Measurements from ENCODE around the gene CERKL.

CERKL gene

DNA sequence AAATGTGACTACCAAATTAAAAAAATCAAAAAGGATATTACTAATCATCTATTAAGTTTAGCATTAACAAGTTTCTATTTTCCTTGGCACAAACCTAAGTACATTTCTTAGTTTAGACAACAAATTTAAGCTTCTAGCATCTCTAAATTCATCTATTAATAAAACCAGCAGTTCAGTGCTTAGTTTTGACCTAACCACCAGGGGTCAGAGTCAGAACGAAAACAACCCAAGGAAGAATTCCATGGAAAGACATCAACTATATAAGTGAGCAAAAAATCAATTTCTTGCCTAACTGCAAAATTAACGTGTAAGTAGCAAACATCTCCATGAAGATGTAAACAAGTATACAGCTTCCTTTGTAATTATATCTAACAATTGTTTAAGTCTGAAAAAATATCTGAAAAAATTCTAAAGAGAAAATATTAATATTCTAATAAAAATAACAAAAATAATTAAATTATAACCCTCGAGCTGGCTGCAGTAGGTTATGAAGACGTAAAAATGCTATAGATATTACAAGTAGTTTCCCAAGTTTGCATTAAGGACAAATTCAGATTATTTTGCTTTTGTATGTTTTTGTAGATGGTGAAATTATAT, 83.7 kb downstream of the CERKL start:
- Histone ChIP-seq H2BK5ac (ENCODE audit: low read length) (no peak overlapping the region), H3K79me1 (ENCODE audit: low read depth, low read length) (no peaks in the 10 kb centered on the region), H3K18ac (ENCODE audit: low read length) (no peak overlapping the region), H4K91ac (ENCODE audit: low read depth, low read length, poor library complexity) (no peak overlapping the region), H3K9ac (ENCODE audit: low read depth, low read length, poor library complexity) (no peak overlapping the region), H4K8ac (ENCODE audit: low read depth, low read length) (no peak overlapping the region), H3K23ac (ENCODE audit: low read depth, low read length, poor library complexity) (no peak overlapping the region), H3K14ac (ENCODE audit: low read length) (no peak overlapping the region), H3K27me3 (ENCODE audit: control insufficient read depth in 3 of 3, insufficient read depth in 3 of 3, low read depth in 1 of 3, low read length in 3 of 3) (peaks cover 0 to 46% (median 2%) of the 10 kb centered on the region in 3 experiments), H2BK15ac (ENCODE audit: low read length) (no peak overlapping the region), H3K4ac (ENCODE audit: low read length) (no peak overlapping the region), H3K4me2 (ENCODE audit: insufficient read depth, low read length, poor library complexity, severe bottlenecking) (no peak overlapping the region), H2AFZ (ENCODE audit: low read length) (no peak overlapping the region), H3K27ac (replicated peaks; ENCODE audit: low read length) (no peak overlapping the region), H3K9me3 (replicated peaks in 1 of 2; ENCODE audit: control insufficient read depth in 2 of 2, insufficient read depth in 1 of 2, low read depth in 1 of 2, low read length in 2 of 2) (no peaks in the 10 kb centered on the region), H2BK120ac (ENCODE audit: low read depth, low read length) (no peak overlapping the region), H2AK5ac (ENCODE audit: low read depth, low read length) (no peak overlapping the region), H3K4me1 (ENCODE audit: control insufficient read depth in 2 of 2, insufficient read depth in 1 of 2, low read depth in 1 of 2, low read length in 2 of 2) (peaks cover 0 to 2% of the 10 kb centered on the region in 2 donors), H3K4me3 (ENCODE audit: low read length in 2 of 2) (no peak overlapping the region), H2BK12ac (ENCODE audit: low read length) (no peak overlapping the region), H3K36me3 (replicated peaks in 1 of 2; ENCODE audit: control insufficient read depth in 2 of 2, insufficient read depth in 2 of 2, low read length in 2 of 2) (no peaks in the 10 kb centered on the region)
- no CpG with 5 or more reads among the region's 4 CpGs for WGBS, 2 donors (ENCODE audit: extremely low coverage in 2 of 2, insufficient read length in 2 of 2, insufficient replicate concordance in 1 of 2)
- peak; percentile 17 for DNase-seq (ENCODE audit: low spot score)

GRCh38 chr2:181570833-181571661, 85.9 kb downstream of the CERKL start:
- Histone ChIP-seq H3K4me1 (ENCODE audit: control insufficient read depth in 2 of 2, insufficient read depth in 1 of 2, low read depth in 1 of 2, low read length in 2 of 2) (peaks cover 0 to 2% of the 10 kb centered on the region in 2 donors), H2BK120ac (ENCODE audit: low read depth, low read length) (no peak overlapping the region), H2BK12ac (ENCODE audit: low read length) (no peak overlapping the region), H3K4me3 (ENCODE audit: low read length in 2 of 2) (no peak overlapping the region), H4K91ac (ENCODE audit: low read depth, low read length, poor library complexity) (no peak overlapping the region), H3K4ac (ENCODE audit: low read length) (no peak overlapping the region), H3K9me3 (replicated peaks in 1 of 2; ENCODE audit: control insufficient read depth in 2 of 2, insufficient read depth in 1 of 2, low read depth in 1 of 2, low read length in 2 of 2) (no peaks in the 10 kb centered on the region), H3K18ac (ENCODE audit: low read length) (no peak overlapping the region), H3K27me3 (ENCODE audit: control insufficient read depth in 3 of 3, insufficient read depth in 3 of 3, low read depth in 1 of 3, low read length in 3 of 3) (peaks cover 0 to 32% (median 0%) of the 10 kb centered on the region in 3 experiments), H3K23ac (ENCODE audit: low read depth, low read length, poor library complexity) (no peak overlapping the region), H2AK5ac (ENCODE audit: low read depth, low read length) (no peak overlapping the region), H3K79me1 (ENCODE audit: low read depth, low read length) (no peaks in the 10 kb centered on the region), H3K4me2 (ENCODE audit: insufficient read depth, low read length, poor library complexity, severe bottlenecking) (no peak overlapping the region), H3K9ac (ENCODE audit: low read depth, low read length, poor library complexity) (no peak overlapping the region), H2AFZ (ENCODE audit: low read length) (no peak overlapping the region), H4K8ac (ENCODE audit: low read depth, low read length) (no peak overlapping the region), H3K14ac (ENCODE audit: low read length) (no peak overlapping the region), H3K27ac (replicated peaks; ENCODE audit: low read length) (no peak overlapping the region), H2BK5ac (ENCODE audit: low read length) (no peak overlapping the region), H3K36me3 (replicated peaks in 1 of 2; ENCODE audit: control insufficient read depth in 2 of 2, insufficient read depth in 2 of 2, low read length in 2 of 2) (no peaks in the 10 kb centered on the region), H2BK15ac (ENCODE audit: low read length) (no peak overlapping the region)
- DNase-seq (ENCODE audit: low spot score), result no peak
- no CpG with 5 or more reads among the region's 4 CpGs for WGBS, 2 donors (ENCODE audit: extremely low coverage in 2 of 2, insufficient read length in 2 of 2, insufficient replicate concordance in 1 of 2)

DNA sequence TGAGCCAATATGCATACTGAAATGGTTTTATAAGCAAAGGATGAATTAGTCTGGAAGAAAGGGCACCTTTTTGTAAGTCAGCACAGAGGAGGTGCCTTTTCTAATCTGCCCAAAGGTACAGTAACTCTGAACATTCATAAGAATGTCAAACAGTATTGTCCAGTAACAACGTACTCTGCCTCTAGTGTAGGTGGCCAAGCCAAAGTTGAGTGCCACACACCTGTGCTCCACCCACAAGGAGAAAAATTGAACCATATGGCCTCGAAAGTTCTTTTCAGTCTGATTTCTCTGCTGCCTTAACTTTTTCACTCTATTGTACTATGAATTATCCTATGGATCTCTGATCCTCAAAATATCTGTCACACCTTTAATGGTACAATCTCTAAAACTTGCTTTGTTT, 86.8 kb downstream of the CERKL start:
- H2BK12ac ChIP-seq (ENCODE audit: low read length), result no peak overlapping the region
- no peak overlapping the region for H3K4ac ChIP-seq (ENCODE audit: low read length)
- no peak overlapping the region for H4K8ac ChIP-seq (ENCODE audit: low read depth, low read length)
- no peak overlapping the region for H2AK5ac ChIP-seq (ENCODE audit: low read depth, low read length)
- no peaks in the 10 kb centered on the region for H3K36me3 ChIP-seq (replicated peaks in 1 of 2; ENCODE audit: control insufficient read depth in 2 of 2, insufficient read depth in 2 of 2, low read length in 2 of 2)
- no peak for DNase-seq (ENCODE audit: low spot score)
- no peak overlapping the region for H2AFZ ChIP-seq (ENCODE audit: low read length)
- no peak overlapping the region for H2BK15ac ChIP-seq (ENCODE audit: low read length)
- peaks cover 0 to 2% of the 10 kb centered on the region in 2 donors for H3K4me1 ChIP-seq (ENCODE audit: control insufficient read depth in 2 of 2, insufficient read depth in 1 of 2, low read depth in 1 of 2, low read length in 2 of 2)
- H2BK120ac ChIP-seq (ENCODE audit: low read depth, low read length), result no peak overlapping the region
- H3K9ac ChIP-seq (ENCODE audit: low read depth, low read length, poor library complexity), result no peak overlapping the region
- no peak overlapping the region for H3K14ac ChIP-seq (ENCODE audit: low read length)
- no CpG with 5 or more reads among the region's 2 CpGs for WGBS, 2 donors (ENCODE audit: extremely low coverage in 2 of 2, insufficient read length in 2 of 2, insufficient replicate concordance in 1 of 2)
- no peak overlapping the region for H4K91ac ChIP-seq (ENCODE audit: low read depth, low read length, poor library complexity)
- H3K4me2 ChIP-seq (ENCODE audit: insufficient read depth, low read length, poor library complexity, severe bottlenecking), result no peak overlapping the region
- H2BK5ac ChIP-seq (ENCODE audit: low read length), result no peak overlapping the region
- H3K9me3 ChIP-seq (replicated peaks in 1 of 2; ENCODE audit: control insufficient read depth in 2 of 2, insufficient read depth in 1 of 2, low read depth in 1 of 2, low read length in 2 of 2), result no peaks in the 10 kb centered on the region
- no peak overlapping the region for H3K4me3 ChIP-seq (ENCODE audit: low read length in 2 of 2)
- no peak overlapping the region for H3K18ac ChIP-seq (ENCODE audit: low read length)
- no peak overlapping the region for H3K23ac ChIP-seq (ENCODE audit: low read depth, low read length, poor library complexity)
- no peak overlapping the region for H3K27ac ChIP-seq (replicated peaks; ENCODE audit: low read length)
- peaks cover 0 to 23% (median 0%) of the 10 kb centered on the region in 3 experiments for H3K27me3 ChIP-seq (ENCODE audit: control insufficient read depth in 3 of 3, insufficient read depth in 3 of 3, low read depth in 1 of 3, low read length in 3 of 3)
- no peaks in the 10 kb centered on the region for H3K79me1 ChIP-seq (ENCODE audit: low read depth, low read length)

GRCh38 chr2:181566334-181567032, 90.4 kb downstream of the CERKL start:
- Histone ChIP-seq H3K4ac (ENCODE audit: low read length) (no peak overlapping the region), H2AK5ac (ENCODE audit: low read depth, low read length) (no peak overlapping the region), H3K27me3 (ENCODE audit: control insufficient read depth in 3 of 3, insufficient read depth in 3 of 3, low read depth in 1 of 3, low read length in 3 of 3) (peaks cover 0 to 10% (median 0%) of the 10 kb centered on the region in 3 experiments), H3K18ac (ENCODE audit: low read length) (no peak overlapping the region), H2BK120ac (ENCODE audit: low read depth, low read length) (no peak overlapping the region), H2BK5ac (ENCODE audit: low read length) (no peak overlapping the region), H3K9me3 (replicated peaks in 1 of 2; ENCODE audit: control insufficient read depth in 2 of 2, insufficient read depth in 1 of 2, low read depth in 1 of 2, low read length in 2 of 2) (no peaks in the 10 kb centered on the region), H3K27ac (replicated peaks; ENCODE audit: low read length) (no peak overlapping the region), H3K79me1 (ENCODE audit: low read depth, low read length) (no peaks in the 10 kb centered on the region), H2BK12ac (ENCODE audit: low read length) (no peak overlapping the region), H3K23ac (ENCODE audit: low read depth, low read length, poor library complexity) (no peak overlapping the region), H4K91ac (ENCODE audit: low read depth, low read length, poor library complexity) (no peak overlapping the region), H3K4me2 (ENCODE audit: insufficient read depth, low read length, poor library complexity, severe bottlenecking) (no peak overlapping the region), H3K4me1 (ENCODE audit: control insufficient read depth in 2 of 2, insufficient read depth in 1 of 2, low read depth in 1 of 2, low read length in 2 of 2) (no peaks in the 10 kb centered on the region), H3K9ac (ENCODE audit: low read depth, low read length, poor library complexity) (no peak overlapping the region), H3K4me3 (ENCODE audit: low read length in 2 of 2) (no peak overlapping the region), H3K14ac (ENCODE audit: low read length) (no peak overlapping the region), H2AFZ (ENCODE audit: low read length) (no peak overlapping the region), H2BK15ac (ENCODE audit: low read length) (no peak overlapping the region), H4K8ac (ENCODE audit: low read depth, low read length) (no peak overlapping the region), H3K36me3 (replicated peaks in 1 of 2; ENCODE audit: control insufficient read depth in 2 of 2, insufficient read depth in 2 of 2, low read length in 2 of 2) (no peaks in the 10 kb centered on the region)
- WGBS, 2 donors (ENCODE audit: extremely low coverage in 2 of 2, insufficient read length in 2 of 2, insufficient replicate concordance in 1 of 2), result no CpG with 5 or more reads among the region's 6 CpGs
- no peak for DNase-seq (ENCODE audit: low spot score)

All from neuronal stem cell (in vitro differentiated cells).